IMR-90 (cell line): ENCODE data around the gene DGAT2. TPM values are rescaled to one million over a fixed set of nuclear protein-coding genes. Genes with fewer than 3 reads are reported as not detected.

Experiments
- ATAC-seq: fragments of 200-7000 bp; cut with Tn5 transposase; 2 replicates; pipeline ENCODE4 v1.9.1; 2020; ENCODE audit warnings: low read depth, mild to moderate bottlenecking, moderate library complexity
- BruUV-seq: library from RNA; stranded (reverse); fragments of 400-500 nt; replicated peaks from 2 replicates; lab custom pipeline; 2021; lab: Mats Ljungman, UMichigan
- CTCF ChIA-PET: fragments of 300-600 bp; formaldehyde crosslinking; extraction: SDS; loops from one replicate; lab custom pipeline; 2021; ENCODE audit warnings: antibody characterized with exemption; lab: Yijun Ruan, JAX
- POLR2A ChIA-PET: fragments of 300-600 bp; sonication (Branson Sonifier 250); formaldehyde crosslinking; loops from one replicate; lab custom pipeline; 2022; ENCODE audit warnings: antibody characterized with exemption; ENCODE audit not compliant: unreplicated experiment; lab: Charles Lee
- DNase-seq: peaks from one replicate; pipeline ENCODE4 v3.0.0; 2013
- H2AFZ ChIP-seq: replicated peaks from 2 replicates; pipeline ENCODE3; 2013; ENCODE audit warnings: low read length, mild to moderate bottlenecking; ENCODE audit not compliant: poor library complexity
- H2AK5ac ChIP-seq: 2 replicates; pipeline ENCODE4 v1.6.1; 2013; ENCODE audit warnings: low read depth, low read length, inconsistent platforms
- H2AK9ac ChIP-seq: replicated peaks from 2 replicates; pipeline ENCODE3; 2013; ENCODE audit warnings: mild to moderate bottlenecking, low read depth, low read length, moderate library complexity; ENCODE audit not compliant: poor library complexity
- H2BK120ac ChIP-seq: 2 replicates; pipeline ENCODE4 v1.6.1; 2013; ENCODE audit warnings: low read depth, low read length, inconsistent platforms
- H2BK15ac ChIP-seq: 3 replicates; pipeline ENCODE4 v1.6.1; 2013; ENCODE audit warnings: low read depth, low read length, inconsistent platforms
- H2BK20ac ChIP-seq: 2 replicates; pipeline ENCODE4 v1.6.1; 2013; ENCODE audit warnings: low read depth, mild to moderate bottlenecking, inconsistent platforms, low read length, moderate library complexity
- H2BK5ac ChIP-seq: 2 replicates; pipeline ENCODE4 v1.6.1; 2013; ENCODE audit warnings: mild to moderate bottlenecking, low read depth, low read length, inconsistent platforms; ENCODE audit not compliant: poor library complexity, severe bottlenecking
- H3K14ac ChIP-seq: replicated peaks from 2 replicates; pipeline ENCODE4 v1.6.1; 2013; ENCODE audit warnings: low read depth, low read length, inconsistent platforms
- H3K18ac ChIP-seq: 2 replicates; pipeline ENCODE4 v1.6.1; 2013; ENCODE audit warnings: low read depth, low read length, control low read depth
- H3K23ac ChIP-seq: 2 replicates; pipeline ENCODE4 v1.6.1; 2013; ENCODE audit warnings: low read depth, low read length, inconsistent platforms
- H3K27ac ChIP-seq: 2 replicates; pipeline ENCODE4 v1.5.1; 2013; ENCODE audit warnings: mild to moderate bottlenecking, control low read depth, low read length; ENCODE audit not compliant: insufficient read depth
- H3K27me3 ChIP-seq: 2 replicates; pipeline ENCODE4 v1.6.1; 2013; ENCODE audit warnings: low read length; ENCODE audit not compliant: control insufficient read depth, insufficient read depth
- H3K36me3 ChIP-seq: 2 replicates; pipeline ENCODE4 v1.6.1; 2013; ENCODE audit warnings: low read length, mixed read lengths; ENCODE audit not compliant: control insufficient read depth, insufficient read depth
- H3K4ac ChIP-seq: 2 replicates; pipeline ENCODE4 v1.6.1; 2013; ENCODE audit warnings: low read depth, low read length, inconsistent platforms
- H3K4me1 ChIP-seq: 2 replicates; pipeline ENCODE4 v1.6.1; 2013; ENCODE audit warnings: low read length, mixed read lengths; ENCODE audit not compliant: control insufficient read depth, insufficient read depth
- H3K4me2 ChIP-seq: 2 replicates; pipeline ENCODE4 v1.6.1; 2013; ENCODE audit warnings: low read depth, mild to moderate bottlenecking, control low read depth, low read length, moderate library complexity
- H3K4me3 ChIP-seq: 2 replicates; pipeline ENCODE4 v1.5.1; 2013; ENCODE audit warnings: low read depth, mild to moderate bottlenecking, control low read depth, low read length, moderate library complexity; ENCODE audit not compliant: insufficient read depth
- H3K56ac ChIP-seq: 2 replicates; pipeline ENCODE4 v1.6.1; 2013; ENCODE audit warnings: low read length, inconsistent platforms; ENCODE audit not compliant: insufficient read depth; ENCODE audit errors: extremely low read depth
- H3K79me1 ChIP-seq, 2 experiments: 2 replicates each; pipeline ENCODE4 v1.6.1; 2013; ENCODE audit warnings: low read length in 2 of 2, inconsistent platforms in 1 of 2, low read depth in 1 of 2
- H3K9ac ChIP-seq: 2 replicates; pipeline ENCODE4 v1.6.1; 2013; ENCODE audit warnings: low read depth, low read length, control low read depth
- H3K9me1 ChIP-seq: 2 replicates; pipeline ENCODE4 v1.6.1; 2013; ENCODE audit warnings: low read length, inconsistent platforms; ENCODE audit not compliant: insufficient read depth
- H3K9me3 ChIP-seq: 2 replicates; pipeline ENCODE4 v1.6.1; 2013; ENCODE audit warnings: low read length; ENCODE audit not compliant: control insufficient read depth, insufficient read depth
- H4K20me1 ChIP-seq: 2 replicates; pipeline ENCODE4 v1.6.1; 2013; ENCODE audit warnings: low read length, inconsistent platforms; ENCODE audit not compliant: insufficient read depth
- H4K5ac ChIP-seq: 2 replicates; pipeline ENCODE4 v1.6.1; 2013; ENCODE audit warnings: mild to moderate bottlenecking, low read depth, low read length, control low read depth
- H4K8ac ChIP-seq, 2 experiments: 2 replicates each; pipeline ENCODE4 v1.6.1; 2013; ENCODE audit warnings: low read depth in 2 of 2, low read length in 2 of 2, control low read depth in 1 of 2, inconsistent platforms in 1 of 2
- H4K91ac ChIP-seq: 2 replicates; pipeline ENCODE4 v1.6.1; 2013; ENCODE audit warnings: low read depth, low read length, inconsistent platforms; ENCODE audit not compliant: insufficient read depth
- CEBPB ChIP-seq: IDR thresholded peaks from 2 replicates; pipeline ENCODE4 v1.6.1; 2012; ENCODE audit warnings: low read depth, low read length, improper control_type of control experiment
- ELK1 ChIP-seq: fragments of 150-350 bp; IDR thresholded peaks from 2 replicates; pipeline ENCODE4 v1.6.1; 2016; ENCODE audit warnings: low read depth, mild to moderate bottlenecking, low read length, moderate library complexity, borderline replicate concordance
- FOS ChIP-seq: fragments of 150-350 bp; IDR thresholded peaks from 2 replicates; pipeline ENCODE4 v1.6.1; 2016; ENCODE audit warnings: low read depth, low read length
- MXI1 ChIP-seq: IDR thresholded peaks from 2 replicates; pipeline ENCODE4 v1.6.1; 2012; ENCODE audit warnings: low read depth, mild to moderate bottlenecking, low read length, moderate library complexity, borderline replicate concordance
- POLR2A ChIP-seq: IDR thresholded peaks from 2 replicates; pipeline ENCODE4 v1.6.1; 2012; ENCODE audit warnings: mild to moderate bottlenecking, low read depth, low read length
- RAD21 ChIP-seq: IDR thresholded peaks from 2 replicates; pipeline ENCODE4 v1.6.1; 2012; ENCODE audit warnings: low read length, improper control_type of control experiment
- SMC3 ChIP-seq: fragments of 150-350 bp; IDR thresholded peaks from 2 replicates; pipeline ENCODE4 v1.6.1; 2016; ENCODE audit warnings: low read depth, mild to moderate bottlenecking, antibody characterized with exemption, low read length, moderate library complexity
- WGBS, 2 experiments: methylation state at CpG; one replicate each; pipeline versions ENCODE4 v1.1.5 to v1.1.7; 2013; ENCODE audit warnings: missing lambda C conversion rate in 2 of 2; ENCODE audit not compliant: insufficient read length in 1 of 2; ENCODE audit errors: extremely low coverage in 2 of 2; 5-methylcytosine and 5-hydroxymethylcytosine counted together
- dilution Hi-C: fragments of 300-500 bp; cut with HindIII; formaldehyde crosslinking; loops from one replicate; pipeline ENCODE4 v1.14.3; 2018; ENCODE audit warnings: low sequenced_read_pairs; ENCODE audit not compliant: unreplicated experiment
- in situ Hi-C: fragments of 300-500 bp; cut with MboI; formaldehyde crosslinking; loops from 3 replicates; pipeline ENCODE4 v1.14.3; 2019; ENCODE audit warnings: low sequenced_read_pairs, inconsistent platforms, mixed read lengths
- intact Hi-C: fragments of 100-400 bp; cut with micrococcal nuclease; formaldehyde crosslinking; loops from 2 replicates; pipeline ENCODE4 v1.10.0; 2022
- polyA plus RNA-seq, 3 experiments: library from polyadenylated mRNA; depleted of rRNA; stranded (reverse); fragments of >200 nt; gene quantifications; 2 replicates each; pipeline ENCODE4 v1.2.3, GENCODE V29; 2012; ENCODE audit warnings: low replicate concordance in 1 of 3
- total RNA-seq: library from RNA; depleted of rRNA; stranded (reverse); fragments of >200 nt; gene quantifications from 2 replicates; pipeline ENCODE4 v1.2.3, GENCODE V29; 2012

Gene DGAT2
- total and polyA plus RNA-seq, 2 of the 4 experiments (the other 2 are of a cell fraction) = 2.3 to 2.4 TPM

DNA sequence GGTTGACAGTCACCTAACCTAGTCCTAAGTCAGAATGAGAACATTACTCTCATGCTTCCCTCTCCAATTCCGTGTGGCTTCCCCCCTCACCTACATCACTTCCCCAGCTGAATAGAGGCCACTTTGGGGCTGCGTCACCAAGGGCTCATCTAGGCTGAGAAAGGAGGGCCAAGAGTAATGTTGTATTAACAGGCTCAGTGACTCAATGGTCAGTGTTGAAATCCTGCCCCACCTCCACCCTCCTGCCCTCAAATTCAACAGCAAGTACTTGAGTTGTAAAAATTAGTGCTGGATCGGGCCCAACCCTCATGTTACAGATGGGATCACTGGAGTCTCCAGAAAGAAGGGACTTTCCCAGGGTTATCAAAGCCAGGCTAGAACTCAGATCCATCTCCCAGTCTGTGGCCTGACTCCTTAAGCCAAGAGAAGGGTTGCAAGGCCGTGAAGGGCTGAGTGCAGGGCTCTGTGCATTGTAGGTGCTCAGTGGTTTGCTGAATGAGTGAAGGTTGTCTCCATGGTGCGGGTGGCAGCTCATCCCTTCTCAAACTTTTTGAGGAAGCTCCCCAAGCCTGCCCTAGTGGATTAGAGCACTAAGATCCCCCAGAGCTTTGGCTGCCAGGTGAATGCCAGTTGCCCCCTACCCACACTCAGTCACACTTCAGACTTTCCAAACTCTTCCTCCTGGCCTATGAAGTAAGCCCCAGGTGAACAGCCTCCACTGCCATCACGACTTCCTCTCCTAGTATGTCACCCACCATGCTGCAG is 3.2 kb downstream of the DGAT2 start:
- BruUV-seq = no TSS peak
- ChIA-PET POLR2A (no interaction called here), CTCF (no interaction called here)

More for the DNA sequence above, 3.2 kb downstream of the DGAT2 start:
- H3K4me3 ChIP-seq = no peak overlapping the region
- DNase-seq (peak; percentile 85), ATAC-seq (peak; percentile 52)
- 78% methylated on average over 1 of the region's 6 CpGs; no CpG with 5 or more reads in 1 of the 2 experiments for whole genome bisulfite sequencing, 2 experiments
- H3K9me3 ChIP-seq = no peaks in the 10 kb centered on the region
- H2BK15ac ChIP-seq = no peak overlapping the region
- no peaks in the 10 kb centered on the region for H4K20me1 ChIP-seq
- in situ Hi-C loops (no loop called here), intact Hi-C loops (no loop called here), dilution Hi-C loops (no loop called here)
- no peak overlapping the region for H3K23ac ChIP-seq
- no peak overlapping the region for H3K56ac ChIP-seq
- H2AK5ac ChIP-seq = peak overlapping the region; percentile 24; the same call in 1 of the 2 replicates
- no peaks in the 10 kb centered on the region for H3K79me1 ChIP-seq
- no peak overlapping the region for H4K91ac ChIP-seq
- peaks cover 51% of the 10 kb centered on the region for H3K27me3 ChIP-seq
- H2BK5ac ChIP-seq = no peak overlapping the region
- no peaks in the 10 kb centered on the region for H3K9me1 ChIP-seq
- no peak overlapping the region for H2AK9ac ChIP-seq
- no peak overlapping the region for H3K4me2 ChIP-seq
- no peak overlapping the region for H2BK20ac ChIP-seq
- no peak overlapping the region for H3K27ac ChIP-seq
- peaks cover 4% of the 10 kb centered on the region; the same call in 1 of the 2 replicates for H3K4me1 ChIP-seq
- TF ChIP-seq RAD21 (no peak), POLR2A (no peak), CEBPB (peak; percentile 83), SMC3 (no peak), MXI1 (no peak), FOS (no peak), ELK1 (no peak)
- H3K18ac ChIP-seq = no peak overlapping the region
- H3K4ac ChIP-seq = no peak overlapping the region
- H3K36me3 ChIP-seq = no peaks in the 10 kb centered on the region
- no peak overlapping the region for H2AFZ ChIP-seq
- no peak overlapping the region for H4K8ac ChIP-seq
- no peak overlapping the region for H2BK120ac ChIP-seq
- no peak overlapping the region for H3K14ac ChIP-seq
- H3K9ac ChIP-seq = no peak overlapping the region
- H4K5ac ChIP-seq = no peak overlapping the region
